ENCODE results near the gene KLHL14.

GRCh38 chr18:32661486-32662299, 111.1 kb downstream of the KLHL14 start:
- TF ChIP-seq SNAPC5 (CRISPR knock-in tag; IDR thresholded peaks at IDR 0.05; ENCODE audit: borderline replicate concordance) (no peak), ZNF687 (CRISPR knock-in tag; IDR thresholded peaks at IDR 0.05) (no peak), HOXA7 (CRISPR knock-in tag; IDR thresholded peaks at IDR 0.05) (no peak)

Data from HepG2 (cell line).